GM19468 (cell line): Measurements from ENCODE around the gene FBXL13.
"Not testable (repeated sequence)": the region's sequence is repeated elsewhere in the genome, so short reads cannot be mapped to it uniquely, and the experiment has no call there.

Experiments used
- ATAC-seq: cut with Tn5 transposase; IDR thresholded peaks from one replicate; pipeline ENCODE4 v1.9.1; 2021; ENCODE audit warnings: mild to moderate bottlenecking, moderate library complexity, moderate number of reproducible peaks; ENCODE audit not compliant: unreplicated experiment; ENCODE audit errors: extremely low read depth

The FBXL13 gene

DNA sequence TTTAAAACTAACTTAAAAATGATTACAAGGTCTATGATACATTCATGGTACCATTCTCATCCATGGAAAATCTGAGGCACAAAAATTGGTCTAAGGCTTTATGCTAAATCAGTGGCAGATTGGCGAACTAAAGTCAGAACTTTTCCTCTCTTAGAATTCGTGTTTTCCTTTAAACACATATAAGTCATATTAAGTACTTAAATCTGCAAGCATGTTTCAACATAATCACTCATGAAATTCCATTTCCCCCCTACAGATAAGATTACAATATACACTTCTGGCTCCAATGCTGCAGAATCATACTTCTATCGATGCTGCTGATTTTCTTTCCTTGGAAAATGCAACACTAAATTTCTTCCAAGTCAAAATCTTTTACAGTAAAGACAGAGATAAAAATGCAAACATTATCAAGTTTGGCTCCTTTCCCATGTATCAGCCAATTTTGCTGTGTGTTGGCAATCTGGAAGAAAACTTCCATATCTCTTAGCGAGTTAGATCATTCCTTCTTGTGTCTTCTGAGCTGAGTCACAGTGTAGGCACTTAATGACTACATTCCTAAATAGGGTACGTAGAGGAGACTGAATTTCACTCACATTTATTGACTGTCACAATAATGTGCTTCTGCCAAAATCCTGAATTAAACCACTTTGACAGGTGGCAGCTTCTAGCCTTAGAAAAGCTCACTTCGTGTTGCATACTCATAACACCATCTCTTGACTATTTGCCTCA is 238.2 kb downstream of the FBXL13 start:
- ATAC-seq: no peak

GRCh38 chr7:102834999-102835398 is 239.6 kb downstream of the FBXL13 start:
- ATAC-seq: no peak

GRCh38 chr7:102834466-102834865 is 240.1 kb downstream of the FBXL13 start:
- ATAC-seq: no peak

- no peak for ATAC-seq
Measured at GRCh38 chr7:102833343-102833742, 241.3 kb downstream of the FBXL13 start.

- no peak for ATAC-seq
Measured at GRCh38 chr7:102832674-102833073, 241.9 kb downstream of the FBXL13 start.

DNA sequence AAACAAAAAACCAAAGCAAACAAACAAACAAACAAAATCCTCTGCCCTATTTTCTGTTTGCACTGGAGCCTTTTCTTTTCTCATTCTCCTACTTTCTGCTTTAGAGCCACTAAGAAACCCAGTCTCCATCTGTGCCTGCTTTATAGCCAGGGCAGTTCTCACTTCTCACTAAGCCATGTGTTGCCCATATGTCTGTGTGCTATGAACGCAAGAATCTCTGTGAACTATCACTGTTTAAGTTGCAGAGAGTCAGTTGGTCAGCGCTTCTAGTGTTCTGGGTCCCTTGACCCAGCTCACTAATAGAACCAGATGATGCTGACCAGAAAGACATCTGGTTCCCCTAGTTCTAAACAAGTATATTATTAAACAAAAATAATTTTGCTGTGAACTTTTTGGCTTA is 244.4 kb downstream of the FBXL13 start:
- ATAC-seq: no peak

DNA sequence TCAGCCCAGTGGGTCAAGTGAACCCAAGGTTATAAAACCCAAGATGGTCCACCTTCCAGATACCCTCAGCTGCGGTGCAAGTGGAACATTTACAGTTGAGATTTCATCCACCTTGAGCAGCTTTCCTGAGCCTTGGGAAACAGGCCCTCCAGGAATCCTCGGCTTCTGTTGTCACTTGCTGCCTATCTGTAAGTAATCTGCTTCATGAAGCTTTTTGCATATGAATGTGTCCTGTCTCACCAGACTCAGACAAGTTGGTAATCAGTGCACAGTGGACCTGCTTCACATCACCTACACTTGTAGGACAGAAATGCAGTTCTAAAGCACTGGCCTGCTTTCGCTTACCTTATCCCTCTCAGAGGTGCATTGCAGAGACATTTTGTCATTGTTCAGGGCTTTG is 245.5 kb downstream of the FBXL13 start:
- ATAC-seq: no peak

GRCh38 chr7:102828286-102828685 is 246.3 kb downstream of the FBXL13 start:
- no peak for ATAC-seq

- ATAC-seq: no peak
Measured at GRCh38 chr7:102823390-102824119, 251.0 kb downstream of the FBXL13 start.

DNA sequence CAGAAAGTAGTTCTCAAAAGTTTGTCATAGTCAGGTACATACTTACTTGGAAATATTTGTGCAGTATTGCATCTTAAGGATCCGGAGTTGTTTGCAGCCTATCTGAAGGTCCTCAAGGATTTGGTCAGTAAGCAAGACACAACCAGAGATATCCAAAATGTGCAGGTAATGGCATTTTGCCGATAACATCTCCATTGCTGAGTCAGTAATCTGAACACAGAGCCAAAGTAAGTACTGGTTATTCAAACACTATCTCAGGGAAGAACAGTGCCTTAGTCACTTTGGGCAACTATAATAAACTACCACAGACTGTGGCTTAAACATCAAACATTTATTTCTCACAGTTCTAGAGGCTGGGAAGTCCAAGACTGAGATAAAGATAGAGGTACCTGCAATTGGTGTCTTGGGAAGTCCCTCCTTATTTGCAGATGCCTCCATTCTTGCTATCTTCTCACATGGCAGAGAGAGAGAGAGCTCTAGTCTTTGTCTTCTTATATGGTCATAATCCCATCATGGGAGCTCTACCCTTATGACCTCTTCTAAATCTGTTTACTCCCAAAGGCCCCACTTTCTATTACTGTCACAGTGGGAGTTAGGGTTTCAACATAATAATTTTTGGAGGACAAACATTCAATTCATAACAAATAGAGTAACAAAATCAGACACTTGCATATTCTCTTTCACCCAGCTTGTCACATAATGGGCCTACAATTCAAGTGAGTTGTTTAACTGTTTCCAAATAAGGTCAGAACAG is 252.4 kb downstream of the FBXL13 start:
- ATAC-seq: no peak

GRCh38 chr7:102819151-102819550 is 255.4 kb downstream of the FBXL13 start:
- no peak for ATAC-seq

DNA sequence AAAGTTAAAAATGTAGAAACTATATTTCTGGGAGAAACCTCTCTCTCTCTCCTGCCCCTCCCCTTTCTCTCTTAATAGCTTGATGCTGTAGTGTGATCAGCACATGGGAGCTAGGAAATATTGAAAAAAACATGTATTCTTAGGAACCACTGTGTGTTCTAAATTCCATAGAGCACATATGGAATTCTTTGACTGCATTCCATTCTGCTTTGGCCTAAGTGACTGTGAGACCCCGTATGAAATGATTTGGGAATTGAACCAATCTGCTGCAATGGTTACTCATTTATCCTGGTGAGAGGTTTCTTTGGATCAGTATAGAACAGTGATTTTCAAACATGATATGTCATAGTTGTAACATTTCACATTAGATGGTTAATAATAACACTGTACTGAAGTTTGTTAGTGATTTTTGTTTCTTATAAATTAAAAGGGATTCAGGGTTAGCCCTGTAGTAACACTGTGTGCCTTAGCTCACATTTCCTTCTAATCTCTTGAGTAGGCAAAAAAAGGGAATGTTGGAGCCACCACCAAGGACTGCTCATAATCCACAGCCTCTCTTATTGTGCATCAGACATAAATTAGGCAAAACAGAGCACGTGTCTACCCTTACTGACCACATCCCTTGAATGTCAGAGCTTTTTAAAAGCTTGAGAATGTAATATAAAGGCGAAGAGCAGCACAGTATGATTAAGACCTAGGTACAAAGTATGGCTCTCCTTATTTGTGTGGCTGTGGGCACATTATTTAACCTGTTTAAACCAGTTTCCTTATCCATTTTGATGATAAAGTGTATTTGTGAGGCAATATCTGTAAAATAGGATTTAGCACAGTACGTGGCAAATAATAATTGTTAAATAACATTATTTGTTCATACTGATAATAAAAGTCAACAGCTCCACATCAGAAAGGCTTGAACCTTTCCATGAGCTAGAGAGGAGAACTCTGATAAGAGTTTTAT is 256.7 kb downstream of the FBXL13 start:
- ATAC-seq: no peak

DNA sequence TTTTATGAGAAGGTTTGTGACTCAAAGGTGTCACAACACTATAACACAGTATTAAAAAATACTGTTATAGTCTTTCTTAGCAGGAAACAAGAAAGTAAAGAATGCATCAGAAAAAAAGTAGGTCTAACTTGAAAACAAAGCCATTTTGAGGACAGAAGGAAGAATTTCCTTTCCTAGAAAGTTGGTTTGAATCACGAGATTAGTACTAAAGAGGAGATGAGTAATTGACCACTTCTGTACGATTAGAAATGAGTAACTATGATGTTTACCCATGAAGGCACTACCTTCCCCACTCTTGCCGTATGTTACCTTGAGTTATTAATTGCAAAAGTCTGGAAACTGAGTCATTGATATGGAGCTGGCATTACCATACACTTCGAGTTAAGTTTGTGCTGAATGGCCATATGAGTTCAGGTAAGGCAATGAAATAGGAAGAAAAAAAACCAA is 260.5 kb downstream of the FBXL13 start:
- ATAC-seq: no peak

GRCh38 chr7:102813191-102814024 is 261.2 kb downstream of the FBXL13 start:
- ATAC-seq: no peak

GRCh38 chr7:102811942-102812678 is 262.5 kb downstream of the FBXL13 start:
- ATAC-seq: no peak

GRCh38 chr7:102810916-102811315 is 263.7 kb downstream of the FBXL13 start:
- no peak for ATAC-seq

DNA sequence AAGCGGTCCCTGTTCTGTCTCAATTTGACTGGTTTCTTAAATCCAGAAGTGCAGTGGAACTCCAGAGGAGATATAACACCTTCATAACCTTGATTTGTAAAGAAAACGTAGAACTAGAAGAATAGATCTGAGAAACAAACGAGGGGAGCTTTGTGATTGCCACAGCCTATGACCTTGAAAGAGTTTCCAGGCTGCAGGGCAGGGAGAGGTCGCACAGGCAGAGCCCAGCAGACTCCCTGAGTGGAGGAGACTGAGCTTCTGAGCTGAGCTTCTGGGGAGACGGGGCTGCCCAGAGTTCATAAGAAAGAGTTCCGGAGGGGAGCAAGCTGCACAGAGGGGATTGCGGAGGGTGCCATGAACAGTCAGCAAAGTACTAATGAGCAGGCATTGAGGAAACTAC is 268.0 kb downstream of the FBXL13 start:
- no peak for ATAC-seq

DNA sequence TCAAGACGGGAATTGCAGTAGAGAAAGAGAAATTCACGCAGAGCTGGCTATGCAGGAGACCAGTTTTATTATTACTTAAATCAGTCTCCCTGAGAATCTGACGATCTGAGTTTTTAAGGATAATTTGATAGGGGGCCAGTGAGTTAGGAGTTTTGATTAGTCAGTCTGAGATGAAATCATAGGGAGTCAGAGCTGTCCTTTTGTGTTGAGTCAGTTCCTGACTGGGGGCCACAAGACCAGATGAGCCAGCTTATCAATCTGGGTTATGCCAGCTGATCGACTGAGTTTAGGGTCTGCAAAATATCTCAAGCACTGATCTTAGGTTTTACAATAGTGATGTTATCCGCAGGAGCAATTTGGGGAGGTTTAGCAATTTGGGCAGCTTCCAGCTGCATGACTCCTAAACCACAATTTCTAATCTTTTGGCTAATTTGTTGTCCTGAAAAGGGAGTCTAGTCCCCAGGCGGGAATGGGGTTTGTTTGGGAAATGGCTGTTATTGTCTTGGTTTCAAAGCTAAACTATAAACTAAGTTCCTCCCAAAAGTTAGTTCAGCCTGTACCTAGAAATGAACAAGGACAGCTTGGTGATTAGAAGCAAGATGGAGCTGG is 278.5 kb downstream of the FBXL13 start:
- ATAC-seq: not testable (repeated sequence)
